Transverse colon (tissue), 4 donors: Measurements from ENCODE around the gene COL23A1.

ENCODE experiments used
- CTCF ChIP-seq, 5 experiments: fragments of 200-600 bp in 3 of 5; fragments of 450-650 bp in 2 of 5; sonication (generic) in 3 of 5; IDR thresholded peaks; 1 replicate in 2 of 5; 2 replicates in 3 of 5; pipeline ENCODE4 v1.5.1; 2016 to 2017; ENCODE audit warnings: antibody characterized with exemption in 5 of 5, inconsistent platforms in 3 of 5, mild to moderate bottlenecking in 2 of 5, moderate library complexity in 1 of 5
- POLR2A ChIP-seq: fragments of 450-650 bp; IDR thresholded peaks from one replicate; pipeline ENCODE4 v1.6.1; 2016; ENCODE audit warnings: antibody characterized with exemption, mild to moderate bottlenecking, moderate library complexity
- POLR2AphosphoS5 ChIP-seq, 3 donors: sonication (generic); formaldehyde crosslinking; IDR thresholded peaks; one replicate each; pipeline ENCODE4 v1.6.1; 2016; ENCODE audit warnings: antibody characterized with exemption in 3 of 3

- TF ChIP-seq CTCF (IDR thresholded peaks at IDR 0.05) (no peak), POLR2A (no peak), POLR2AphosphoS5 (IDR thresholded peaks at IDR 0.05) (no peak)
Observed at GRCh38 chr5:178213748-178214151, 376.4 kb downstream of the COL23A1 start.
